DND-41 (cell line): ENCODE data around the gene GLRB.

Experiments
- ATAC-seq: fragments of 200-7000 bp; cut with Tn5 transposase; 3 replicates; pipeline ENCODE4 v1.9.1; 2021; ENCODE audit warnings: low read depth; ENCODE audit not compliant: insufficient read depth
- DNase-seq: peaks from one replicate; pipeline ENCODE4 v3.0.0-alpha.2; 2020
- H2AFZ ChIP-seq: 2 replicates; pipeline ENCODE4 v1.6.0; 2012; ENCODE audit warnings: low read depth, low read length
- H3K27ac ChIP-seq: 2 replicates; pipeline ENCODE4 v1.5.1; 2012; ENCODE audit warnings: low read length, inconsistent platforms
- H3K27me3 ChIP-seq: fragments of 200-600 bp; sonication (generic); 2 replicates; pipeline ENCODE4 v1.6.0; 2012; ENCODE audit warnings: low read length, mild to moderate bottlenecking, inconsistent platforms; ENCODE audit not compliant: insufficient read depth, poor library complexity
- H3K36me3 ChIP-seq: 2 replicates; pipeline ENCODE4 v1.5.1; 2012; ENCODE audit warnings: low read length, inconsistent platforms; ENCODE audit not compliant: insufficient read depth
- H3K4me1 ChIP-seq: 2 replicates; pipeline ENCODE4 v1.5.1; 2012; ENCODE audit warnings: mild to moderate bottlenecking, low read length; ENCODE audit not compliant: insufficient read depth
- H3K4me2 ChIP-seq: 2 replicates; pipeline ENCODE4 v1.6.0; 2012; ENCODE audit warnings: mild to moderate bottlenecking, moderate library complexity, low read length, inconsistent platforms; ENCODE audit not compliant: insufficient read depth
- H3K4me3 ChIP-seq, 2 experiments: fragments of 200-600 bp in 1 of 2; shearing (Covaris generic) in 1 of 2; 2 replicates each; pipeline ENCODE4 v1.5.1; 2012 to 2016; ENCODE audit warnings: inconsistent platforms in 2 of 2, low read length in 2 of 2, mild to moderate bottlenecking in 2 of 2, low read depth in 1 of 2, moderate library complexity in 1 of 2
- H3K79me2 ChIP-seq: 2 replicates; pipeline ENCODE4 v1.6.0; 2012; ENCODE audit warnings: low read length, inconsistent platforms; ENCODE audit not compliant: insufficient read depth
- H3K9ac ChIP-seq: 2 replicates; pipeline ENCODE4 v1.6.0; 2012; ENCODE audit warnings: low read depth, mild to moderate bottlenecking, inconsistent platforms, low read length, moderate library complexity
- H3K9me3 ChIP-seq: 2 replicates; pipeline ENCODE4 v1.5.1; 2012; ENCODE audit warnings: low read length, moderate library complexity, mild to moderate bottlenecking, inconsistent platforms; ENCODE audit not compliant: insufficient read depth, severe bottlenecking
- H4K20me1 ChIP-seq: 2 replicates; pipeline ENCODE4 v1.6.0; 2012; ENCODE audit warnings: low read length; ENCODE audit not compliant: insufficient read depth
- CTCF ChIP-seq: IDR thresholded peaks from 2 replicates; pipeline ENCODE4 v1.5.1; 2012; ENCODE audit warnings: borderline replicate concordance, low read length, moderate library complexity, mild to moderate bottlenecking; ENCODE audit not compliant: poor library complexity, severe bottlenecking; ENCODE audit errors: extremely low read depth
- EZH2 ChIP-seq: IDR thresholded peaks from 3 replicates; pipeline ENCODE4 v1.6.1; 2012; ENCODE audit warnings: borderline replicate concordance, low read depth, mild to moderate bottlenecking, moderate library complexity, low read length, inconsistent platforms; ENCODE audit not compliant: severe bottlenecking

GLRB gene

GRCh38 chr4:157075401-157075800 lies 549 bp upstream of the GLRB start:
- H3K4me2 ChIP-seq = no peak overlapping the region
- no peak overlapping the region for H2AFZ ChIP-seq
- no peaks in the 10 kb centered on the region for H3K79me2 ChIP-seq
- DNase-seq = no peak
- no peaks in the 10 kb centered on the region for H3K36me3 ChIP-seq
- H3K4me1 ChIP-seq = no peaks in the 10 kb centered on the region
- no peak overlapping the region for H3K9ac ChIP-seq
- no peak overlapping the region for H3K4me3 ChIP-seq
- no peaks in the 10 kb centered on the region for H4K20me1 ChIP-seq
- TF ChIP-seq EZH2 (no peak), CTCF (no peak)
- no peak for ATAC-seq
- H3K27ac ChIP-seq = no peak overlapping the region
- no peaks in the 10 kb centered on the region for H3K27me3 ChIP-seq
- no peaks in the 10 kb centered on the region for H3K9me3 ChIP-seq

- no peak overlapping the region for H3K4me3 ChIP-seq
- H3K9me3 ChIP-seq = no peaks in the 10 kb centered on the region
- DNase-seq (no peak), ATAC-seq (no peak)
- TF ChIP-seq EZH2 = no peak
- TF ChIP-seq CTCF = no peak
- H2AFZ ChIP-seq = no peak overlapping the region
- H4K20me1 ChIP-seq = no peaks in the 10 kb centered on the region
- no peak overlapping the region for H3K9ac ChIP-seq
- H3K4me2 ChIP-seq = no peak overlapping the region
- no peak overlapping the region for H3K27ac ChIP-seq
- no peaks in the 10 kb centered on the region for H3K79me2 ChIP-seq
- no peaks in the 10 kb centered on the region for H3K27me3 ChIP-seq
- H3K36me3 ChIP-seq = no peaks in the 10 kb centered on the region
- H3K4me1 ChIP-seq = no peaks in the 10 kb centered on the region
Observed at GRCh38 chr4:157076578-157076947, 613 bp downstream of the GLRB start.

GRCh38 chr4:157079441-157079840 lies 3.5 kb downstream of the GLRB start:
- H2AFZ ChIP-seq = no peak overlapping the region
- H3K4me3 ChIP-seq = no peak overlapping the region
- no peaks in the 10 kb centered on the region for H3K9me3 ChIP-seq
- H4K20me1 ChIP-seq = no peaks in the 10 kb centered on the region
- H3K9ac ChIP-seq = no peak overlapping the region
- H3K79me2 ChIP-seq = no peaks in the 10 kb centered on the region
- DNase-seq (no peak), ATAC-seq (no peak)
- H3K36me3 ChIP-seq = no peaks in the 10 kb centered on the region
- no peaks in the 10 kb centered on the region for H3K27me3 ChIP-seq
- no peaks in the 10 kb centered on the region for H3K4me1 ChIP-seq
- TF ChIP-seq EZH2 = no peak
- no peak for TF ChIP-seq CTCF
- no peak overlapping the region for H3K27ac ChIP-seq
- no peak overlapping the region for H3K4me2 ChIP-seq

- H3K9me3 ChIP-seq = no peaks in the 10 kb centered on the region
- H3K36me3 ChIP-seq = no peaks in the 10 kb centered on the region
- no peak overlapping the region for H3K27ac ChIP-seq
- H3K79me2 ChIP-seq = no peaks in the 10 kb centered on the region
- ATAC-seq = no peak
- H2AFZ ChIP-seq = no peak overlapping the region
- no peaks in the 10 kb centered on the region for H4K20me1 ChIP-seq
- TF ChIP-seq EZH2 = no peak
- TF ChIP-seq CTCF = no peak
- H3K4me2 ChIP-seq = no peak overlapping the region
- no peak overlapping the region for H3K4me3 ChIP-seq
- no peaks in the 10 kb centered on the region for H3K4me1 ChIP-seq
- no peaks in the 10 kb centered on the region for H3K27me3 ChIP-seq
- no peak for DNase-seq
- H3K9ac ChIP-seq = no peak overlapping the region
Observed at GRCh38 chr4:157080605-157081004, 4.7 kb downstream of the GLRB start.
